ENCODE measurements around the gene MOV10. TPM values are rescaled to one million over a fixed set of nuclear protein-coding genes. Genes with fewer than 3 reads are reported as not detected.

The MOV10 gene
- total RNA-seq, 4 donors from 2014 or later: 22.1 to 129 (median 76.9) TPM

DNA sequence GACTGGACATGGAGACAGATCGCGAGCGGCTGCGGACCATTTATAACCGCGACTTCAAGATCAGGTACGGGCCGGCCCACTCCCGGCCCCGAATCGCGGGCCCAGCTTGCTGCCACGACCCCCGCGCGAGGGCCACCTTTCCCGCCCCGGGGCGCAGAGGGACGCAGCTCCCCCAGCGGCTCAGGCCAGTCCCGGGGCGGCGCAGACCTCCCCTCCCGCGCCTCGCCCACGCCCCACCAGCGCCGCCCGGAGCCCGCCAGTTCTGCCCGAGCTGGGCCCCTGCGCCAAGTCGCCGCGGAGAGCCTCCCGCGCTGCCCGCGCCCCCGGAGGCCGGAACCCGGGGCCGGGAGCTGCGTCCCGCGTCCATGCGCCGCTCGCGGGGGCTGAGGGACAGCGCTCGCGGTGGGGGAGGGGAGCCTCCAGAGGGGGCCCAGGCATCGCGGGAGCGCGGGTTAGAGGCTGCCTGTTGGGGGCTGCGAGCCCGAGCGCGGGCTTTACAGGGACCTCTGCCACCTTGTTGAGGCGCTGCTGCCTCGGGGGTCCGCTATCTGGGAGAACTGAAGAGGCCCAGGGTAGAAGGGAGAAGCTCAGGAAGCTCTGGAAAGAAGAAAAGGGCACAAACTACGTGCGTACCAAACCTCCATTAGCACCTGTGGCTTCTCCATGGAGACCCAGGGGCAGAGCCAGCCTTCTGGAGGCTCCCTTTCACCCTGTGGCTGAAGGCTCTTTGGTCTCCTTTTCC lies 698 bp downstream of the MOV10 start:
- 0% methylated on average over 2 to 34 of the region's 68 CpGs for WGBS, 2 donors (ENCODE audit: low coverage in 1 of 2)

DNA sequence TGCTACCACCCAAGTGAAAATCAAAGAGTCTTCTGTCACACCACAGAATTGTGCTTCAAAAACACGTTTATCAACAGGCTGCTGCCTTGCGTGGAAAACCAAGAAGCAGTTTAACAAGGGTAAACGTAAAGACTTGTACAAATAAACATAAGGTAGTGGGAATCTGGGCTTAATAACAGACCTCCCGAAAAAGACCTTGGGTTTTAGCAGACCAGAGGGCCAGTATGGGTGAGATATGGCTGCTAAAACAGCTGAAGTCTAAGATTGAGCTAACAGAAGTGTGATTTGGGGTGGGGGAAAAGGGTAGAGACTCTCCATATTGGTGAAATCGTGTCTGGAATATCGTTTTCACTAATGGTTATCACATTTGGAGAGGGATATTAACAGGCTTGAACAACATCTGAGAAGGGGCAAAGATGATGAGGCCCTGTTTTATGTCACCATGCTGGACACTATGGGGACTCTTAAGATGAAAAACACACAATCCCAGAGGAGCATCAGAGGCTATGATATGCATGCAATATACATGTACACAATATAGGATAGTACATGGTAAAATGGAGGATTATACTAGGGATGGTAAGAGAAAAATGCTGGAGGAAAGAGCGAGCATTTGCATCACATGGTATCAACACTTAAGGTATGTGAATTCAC lies 1.4 kb downstream of the MOV10 start:
- H3K4me3 ChIP-seq: peak overlapping the region in 3 of 4 donors; percentile 68 to 89 (median 79)
- intact Hi-C loops (cut with DNase I; ENCODE audit: low total_unique reads) (no loop called here), in situ Hi-C loops (cut with MboI; ENCODE audit: low pct_ligation_motif_present in 1 of 4, low pct_unique_long_range_greater_than_20kb in 1 of 4, low sequenced_read_pairs in 3 of 4) (no loop called here)
- H3K27me3 ChIP-seq: no peaks in the 10 kb centered on the region
- H3K36me3 ChIP-seq: no peaks in the 10 kb centered on the region
- peak overlapping the region; percentile 85 to 94 (median 91) for H3K27ac ChIP-seq
- DNase-seq: no peak
- H3K9me3 ChIP-seq: no peaks in the 10 kb centered on the region
- H3K4me1 ChIP-seq: peaks cover 11 to 24% (median 16%) of the 10 kb centered on the region in 4 donors
- TF ChIP-seq EP300 (IDR thresholded peaks at IDR 0.05; ENCODE audit: low read depth) (no peak), POLR2AphosphoS5 (IDR thresholded peaks at IDR 0.05) (no peak), POLR2A (IDR thresholded peaks at IDR 0.05) (no peak)
- TF ChIP-seq, protein P1, sequence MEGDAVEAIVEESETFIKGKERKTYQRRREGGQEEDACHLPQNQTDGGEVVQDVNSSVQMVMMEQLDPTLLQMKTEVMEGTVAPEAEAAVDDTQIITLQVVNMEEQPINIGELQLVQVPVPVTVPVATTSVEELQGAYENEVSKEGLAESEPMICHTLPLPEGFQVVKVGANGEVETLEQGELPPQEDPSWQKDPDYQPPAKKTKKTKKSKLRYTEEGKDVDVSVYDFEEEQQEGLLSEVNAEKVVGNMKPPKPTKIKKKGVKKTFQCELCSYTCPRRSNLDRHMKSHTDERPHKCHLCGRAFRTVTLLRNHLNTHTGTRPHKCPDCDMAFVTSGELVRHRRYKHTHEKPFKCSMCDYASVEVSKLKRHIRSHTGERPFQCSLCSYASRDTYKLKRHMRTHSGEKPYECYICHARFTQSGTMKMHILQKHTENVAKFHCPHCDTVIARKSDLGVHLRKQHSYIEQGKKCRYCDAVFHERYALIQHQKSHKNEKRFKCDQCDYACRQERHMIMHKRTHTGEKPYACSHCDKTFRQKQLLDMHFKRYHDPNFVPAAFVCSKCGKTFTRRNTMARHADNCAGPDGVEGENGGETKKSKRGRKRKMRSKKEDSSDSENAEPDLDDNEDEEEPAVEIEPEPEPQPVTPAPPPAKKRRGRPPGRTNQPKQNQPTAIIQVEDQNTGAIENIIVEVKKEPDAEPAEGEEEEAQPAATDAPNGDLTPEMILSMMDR (IDR thresholded peaks at IDR 0.05): no peak
- 50 to 74% methylated on average over 5 to 7 of the region's 7 CpGs for WGBS, 2 donors (ENCODE audit: low coverage in 1 of 2)

More for the DNA sequence above, 698 bp downstream of the MOV10 start:
- H3K4me3 ChIP-seq: peak overlapping the region; percentile 68 to 89 (median 78)
- intact Hi-C loops (cut with DNase I; ENCODE audit: low total_unique reads) (no loop called here), in situ Hi-C loops (cut with MboI; ENCODE audit: low pct_ligation_motif_present in 1 of 4, low pct_unique_long_range_greater_than_20kb in 1 of 4, low sequenced_read_pairs in 3 of 4) (no loop called here)
- H3K9me3 ChIP-seq: no peaks in the 10 kb centered on the region
- peak overlapping the region; percentile 85 to 94 (median 91) for H3K27ac ChIP-seq
- TF ChIP-seq POLR2AphosphoS5 (IDR thresholded peaks at IDR 0.05) (no peak), EP300 (IDR thresholded peaks at IDR 0.05; ENCODE audit: low read depth) (no peak), POLR2A (IDR thresholded peaks at IDR 0.05) (no peak)
- TF ChIP-seq, protein P1 (IDR thresholded peaks at IDR 0.05): no peak
- DNase-seq: peak; percentile 53
- H3K36me3 ChIP-seq: no peaks in the 10 kb centered on the region
- no peaks in the 10 kb centered on the region for H3K27me3 ChIP-seq
- H3K4me1 ChIP-seq: peaks cover 11 to 24% (median 16%) of the 10 kb centered on the region in 4 donors

DNA sequence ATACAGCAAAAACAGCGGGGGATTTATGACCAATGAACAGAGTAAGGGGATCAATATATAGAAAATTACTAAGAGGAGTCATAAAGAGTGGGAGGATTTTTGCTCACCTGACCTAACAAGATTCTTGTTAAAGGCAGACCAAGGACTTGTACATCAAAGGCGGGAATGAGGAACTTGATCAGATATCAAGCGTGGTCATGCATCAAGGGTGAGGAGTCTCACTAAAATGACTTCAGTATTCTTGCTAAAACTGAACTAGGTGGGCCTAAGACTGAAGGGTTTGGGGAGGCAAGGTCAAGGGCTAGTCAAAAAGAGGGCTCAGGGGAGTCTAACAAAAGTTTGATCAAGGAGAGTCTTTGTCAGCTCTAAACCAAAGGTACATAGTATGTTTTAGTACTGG lies 2.1 kb downstream of the MOV10 start:
- no peak overlapping the region for H3K27ac ChIP-seq
- H3K4me1 ChIP-seq: peaks cover 11 to 24% (median 16%) of the 10 kb centered on the region in 4 donors
- H3K9me3 ChIP-seq: no peaks in the 10 kb centered on the region
- 89 to 95% methylated on average over 3 of the region's 3 CpGs for WGBS, 2 donors (ENCODE audit: low coverage in 1 of 2)
- no peak for DNase-seq
- intact Hi-C loops (cut with DNase I; ENCODE audit: low total_unique reads) (no loop called here), in situ Hi-C loops (cut with MboI; ENCODE audit: low pct_ligation_motif_present in 1 of 4, low pct_unique_long_range_greater_than_20kb in 1 of 4, low sequenced_read_pairs in 3 of 4) (no loop called here)
- H3K27me3 ChIP-seq: no peaks in the 10 kb centered on the region
- H3K4me3 ChIP-seq: no peak overlapping the region
- H3K36me3 ChIP-seq: no peaks in the 10 kb centered on the region
- TF ChIP-seq POLR2AphosphoS5 (IDR thresholded peaks at IDR 0.05) (no peak), EP300 (IDR thresholded peaks at IDR 0.05; ENCODE audit: low read depth) (no peak)
- TF ChIP-seq, protein P1 (IDR thresholded peaks at IDR 0.05): no peak

DNA sequence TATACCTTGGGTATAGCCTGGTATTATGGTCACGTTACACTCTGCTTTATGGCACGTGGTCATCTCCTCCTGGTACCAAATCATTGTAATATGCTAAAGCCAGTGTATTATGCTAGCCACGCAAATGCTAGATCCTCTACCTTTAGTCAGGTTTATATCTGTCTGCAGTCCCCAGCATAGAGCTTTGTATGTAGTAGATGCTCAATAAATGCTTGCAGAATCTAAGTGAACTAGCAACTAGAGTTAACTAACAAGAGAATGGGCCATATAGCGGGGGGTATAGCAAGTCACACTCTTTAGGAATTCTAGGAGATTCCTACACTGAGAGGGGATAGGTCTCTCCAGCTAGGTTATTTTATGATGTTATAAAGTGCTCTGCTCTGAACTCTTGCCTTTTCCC lies 3.0 kb downstream of the MOV10 start:
- DNase-seq: no peak
- WGBS, 2 donors (ENCODE audit: low coverage in 1 of 2): 98 to 100% methylated on average over 1 to 4 of the region's 4 CpGs
- H3K4me1 ChIP-seq: peaks cover 11 to 24% (median 16%) of the 10 kb centered on the region in 4 donors
- H3K9me3 ChIP-seq: no peaks in the 10 kb centered on the region
- TF ChIP-seq, protein P1 (IDR thresholded peaks at IDR 0.05): no peak
- no peak for TF ChIP-seq EP300 (IDR thresholded peaks at IDR 0.05; ENCODE audit: low read depth)
- TF ChIP-seq POLR2AphosphoS5 (IDR thresholded peaks at IDR 0.05): no peak
- no peak for TF ChIP-seq POLR2A (IDR thresholded peaks at IDR 0.05)
- no peak overlapping the region for H3K27ac ChIP-seq
- intact Hi-C loops (cut with DNase I; ENCODE audit: low total_unique reads): no loop called here
- no peak overlapping the region for H3K4me3 ChIP-seq
- no peaks in the 10 kb centered on the region for H3K27me3 ChIP-seq
- no peaks in the 10 kb centered on the region for H3K36me3 ChIP-seq
- in situ Hi-C loops (cut with MboI; ENCODE audit: low pct_ligation_motif_present in 1 of 4, low pct_unique_long_range_greater_than_20kb in 1 of 4, low sequenced_read_pairs in 3 of 4): no loop called here

All from transverse colon (tissue), 4 donors.